Upper lobe of right lung (tissue), 1 donor: ENCODE results near the gene PRUNE2. TPM values are rescaled to one million over a fixed set of nuclear protein-coding genes. Genes with fewer than 3 reads are reported as not detected.
A peak's percentile ranks its signal among the peaks of the same experiment; 100 is the strongest.

Experiments used
- ATAC-seq: fragments of 200-7000 bp; cut with Tn5 transposase; one replicate; pipeline ENCODE4 v1.9.1; 2020; ENCODE audit warnings: mild to moderate bottlenecking, moderate library complexity
- DNase-seq: peaks from one replicate; pipeline ENCODE4 v3.0.0-alpha.2; 2020
- H3K27ac ChIP-seq: fragments of 200-600 bp; one replicate; pipeline ENCODE4 v1.8.0; 2022
- H3K27me3 ChIP-seq: fragments of 200-600 bp; one replicate; pipeline ENCODE4 v1.8.0; 2022; ENCODE audit warnings: mild to moderate bottlenecking
- H3K36me3 ChIP-seq: fragments of 200-600 bp; one replicate; pipeline ENCODE4 v1.8.0; 2022
- H3K4me1 ChIP-seq: fragments of 200-600 bp; one replicate; pipeline ENCODE4 v1.8.0; 2022
- H3K4me3 ChIP-seq: fragments of 200-600 bp; one replicate; pipeline ENCODE4 v1.8.0; 2022; ENCODE audit warnings: mild to moderate bottlenecking
- H3K9me3 ChIP-seq: fragments of 200-600 bp; one replicate; pipeline ENCODE4 v1.8.0; 2022
- intact Hi-C: fragments of 100-400 bp; cut with DNase I; formaldehyde crosslinking; loops from one replicate; pipeline ENCODE4 v1.11.0; 2022
- total RNA-seq: library from RNA; stranded (reverse); fragmentation: NEBNext Ultra II Directional; extraction: Animal tissue kit (Norgen Biotek cat#: 25700); gene quantifications from one replicate; pipeline ENCODE4 v1.2.1, GENCODE V29; 2021
- TF ChIP-seq, protein P1 (sequence below): fragments of 200-600 bp; IDR thresholded peaks from one replicate; pipeline ENCODE4 v1.8.0; 2022; ENCODE audit warnings: antibody characterized with exemption
- donor health status: DM: no; HTN: yes; CAD: no; lungs with severe emphysema.

PRUNE2 gene
- total RNA-seq, 1 donor from 2014 or later: 7.4 TPM

GRCh38 chr9:76820431-76820830 lies 85.5 kb downstream of the PRUNE2 start:
- Histone ChIP-seq H3K4me1 (no peaks in the 10 kb centered on the region), H3K27ac (no peak overlapping the region), H3K36me3 (no peaks in the 10 kb centered on the region), H3K9me3 (no peaks in the 10 kb centered on the region), H3K4me3 (no peak overlapping the region), H3K27me3 (no peaks in the 10 kb centered on the region)
- DNase-seq (no peak), ATAC-seq (no peak)
- intact Hi-C loops: no loop called here
- TF ChIP-seq, protein P1, sequence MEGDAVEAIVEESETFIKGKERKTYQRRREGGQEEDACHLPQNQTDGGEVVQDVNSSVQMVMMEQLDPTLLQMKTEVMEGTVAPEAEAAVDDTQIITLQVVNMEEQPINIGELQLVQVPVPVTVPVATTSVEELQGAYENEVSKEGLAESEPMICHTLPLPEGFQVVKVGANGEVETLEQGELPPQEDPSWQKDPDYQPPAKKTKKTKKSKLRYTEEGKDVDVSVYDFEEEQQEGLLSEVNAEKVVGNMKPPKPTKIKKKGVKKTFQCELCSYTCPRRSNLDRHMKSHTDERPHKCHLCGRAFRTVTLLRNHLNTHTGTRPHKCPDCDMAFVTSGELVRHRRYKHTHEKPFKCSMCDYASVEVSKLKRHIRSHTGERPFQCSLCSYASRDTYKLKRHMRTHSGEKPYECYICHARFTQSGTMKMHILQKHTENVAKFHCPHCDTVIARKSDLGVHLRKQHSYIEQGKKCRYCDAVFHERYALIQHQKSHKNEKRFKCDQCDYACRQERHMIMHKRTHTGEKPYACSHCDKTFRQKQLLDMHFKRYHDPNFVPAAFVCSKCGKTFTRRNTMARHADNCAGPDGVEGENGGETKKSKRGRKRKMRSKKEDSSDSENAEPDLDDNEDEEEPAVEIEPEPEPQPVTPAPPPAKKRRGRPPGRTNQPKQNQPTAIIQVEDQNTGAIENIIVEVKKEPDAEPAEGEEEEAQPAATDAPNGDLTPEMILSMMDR: no peak

DNA sequence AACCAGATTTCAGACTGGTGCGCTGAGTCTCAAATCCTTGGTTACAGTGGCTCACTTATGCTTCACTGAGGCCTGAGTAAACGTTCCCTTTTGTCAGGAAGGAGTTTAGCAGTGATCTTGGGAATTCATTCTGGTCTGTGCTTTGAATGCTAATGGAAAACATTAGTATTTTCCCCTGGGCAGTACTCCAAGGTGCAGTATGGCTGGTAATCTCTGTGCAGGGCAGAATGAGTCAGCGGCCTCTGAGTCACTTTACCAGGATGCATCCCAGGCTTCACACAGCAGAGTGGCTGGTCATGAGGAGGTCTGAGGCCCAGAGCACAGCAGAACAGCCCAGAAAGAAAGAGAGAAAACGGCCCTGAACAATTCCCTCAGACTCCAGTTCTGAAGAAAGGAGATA lies 87.6 kb downstream of the PRUNE2 start:
- no peaks in the 10 kb centered on the region for H3K36me3 ChIP-seq
- no peaks in the 10 kb centered on the region for H3K9me3 ChIP-seq
- TF ChIP-seq, protein P1: no peak
- H3K27me3 ChIP-seq: no peaks in the 10 kb centered on the region
- DNase-seq: no peak
- no peaks in the 10 kb centered on the region for H3K4me1 ChIP-seq
- intact Hi-C loops: no loop called here
- no peak overlapping the region for H3K4me3 ChIP-seq
- no peak overlapping the region for H3K27ac ChIP-seq
- peak; percentile 41 for ATAC-seq

DNA sequence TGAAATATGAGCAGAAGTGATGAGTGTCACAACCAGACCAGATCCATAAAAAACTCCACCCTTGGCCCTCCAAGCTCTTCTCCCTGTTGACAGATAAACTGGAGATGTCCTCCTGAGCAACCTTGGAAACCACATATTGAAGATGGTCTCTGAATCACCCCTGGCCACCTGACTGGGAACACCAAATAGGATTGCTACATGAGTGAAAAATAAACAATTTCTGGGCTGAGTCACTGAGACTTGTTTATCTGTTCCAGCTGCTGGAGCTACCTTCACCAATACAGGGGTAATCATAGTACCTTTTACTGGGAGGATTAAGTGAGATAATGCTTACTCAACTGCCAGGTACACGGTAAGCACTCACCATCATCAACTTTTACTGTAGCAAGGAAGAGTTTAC lies 88.4 kb downstream of the PRUNE2 start:
- ATAC-seq (no peak), DNase-seq (no peak)
- Histone ChIP-seq H3K4me3 (no peak overlapping the region), H3K27me3 (no peaks in the 10 kb centered on the region), H3K4me1 (no peaks in the 10 kb centered on the region), H3K9me3 (no peaks in the 10 kb centered on the region), H3K36me3 (no peaks in the 10 kb centered on the region), H3K27ac (no peak overlapping the region)
- intact Hi-C loops: no loop called here
- TF ChIP-seq, protein P1: no peak

GRCh38 chr9:76812591-76812990 lies 93.3 kb downstream of the PRUNE2 start:
- intact Hi-C loops: no loop called here
- ATAC-seq: no peak
- H3K27ac ChIP-seq: no peak overlapping the region
- H3K9me3 ChIP-seq: no peaks in the 10 kb centered on the region
- H3K36me3 ChIP-seq: no peaks in the 10 kb centered on the region
- no peak overlapping the region for H3K4me3 ChIP-seq
- DNase-seq: no peak
- no peaks in the 10 kb centered on the region for H3K4me1 ChIP-seq
- H3K27me3 ChIP-seq: peaks cover 1% of the 10 kb centered on the region
- TF ChIP-seq, protein P1: no peak

DNA sequence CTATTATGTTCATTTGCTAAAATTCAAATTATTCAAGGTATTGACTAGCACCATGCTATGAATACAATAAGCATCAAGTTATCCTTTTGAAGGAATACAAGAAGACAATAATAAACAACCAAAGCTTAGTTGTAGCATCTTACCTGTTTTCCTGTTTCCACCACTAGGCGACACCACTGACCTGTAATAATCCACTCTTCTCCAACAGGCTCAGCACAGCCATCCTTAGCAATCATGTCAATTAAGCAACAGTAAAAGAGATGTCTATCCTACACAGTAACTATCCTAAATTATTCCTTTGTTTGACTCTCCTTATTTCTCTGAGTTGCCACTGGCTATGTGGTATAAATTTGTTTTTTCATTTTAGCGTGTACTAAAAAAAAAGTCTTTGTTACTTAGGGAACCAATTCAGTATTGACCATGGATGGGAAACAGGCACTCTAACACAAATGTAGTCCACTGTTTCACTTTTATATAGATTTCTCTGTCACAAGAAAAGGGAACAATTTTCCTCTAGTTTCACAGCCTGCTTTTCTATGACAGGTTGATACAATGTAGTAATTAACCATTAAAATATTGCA lies 95.4 kb downstream of the PRUNE2 start:
- ATAC-seq: peak; percentile 68
- no peaks in the 10 kb centered on the region for H3K36me3 ChIP-seq
- H3K4me3 ChIP-seq: no peak overlapping the region
- peaks cover 5% of the 10 kb centered on the region for H3K27me3 ChIP-seq
- TF ChIP-seq, protein P1: peak; percentile 67
- no peaks in the 10 kb centered on the region for H3K9me3 ChIP-seq
- no peak for DNase-seq
- intact Hi-C loops: no loop called here
- H3K4me1 ChIP-seq: no peaks in the 10 kb centered on the region
- H3K27ac ChIP-seq: no peak overlapping the region

DNA sequence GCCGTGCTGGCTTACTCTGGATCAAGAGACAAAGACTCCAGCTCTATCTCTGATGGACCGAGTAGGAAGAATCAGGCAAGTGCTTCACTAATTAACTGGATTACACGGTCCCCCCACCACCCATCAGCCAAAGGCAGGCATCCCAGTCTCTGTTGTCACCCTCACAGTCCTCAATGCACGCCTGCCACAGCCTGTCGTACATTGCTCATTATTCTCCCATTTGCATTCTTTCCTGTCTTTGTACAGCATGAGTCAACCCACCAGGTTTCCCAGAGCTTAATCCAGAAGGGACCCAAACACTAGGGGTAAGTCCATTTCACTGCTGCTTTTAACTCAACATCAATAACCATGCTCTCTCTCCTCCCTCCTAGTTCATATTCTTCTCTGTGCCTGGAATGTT lies 97.3 kb downstream of the PRUNE2 start:
- no peaks in the 10 kb centered on the region for H3K36me3 ChIP-seq
- DNase-seq (no peak), ATAC-seq (no peak)
- H3K9me3 ChIP-seq: no peaks in the 10 kb centered on the region
- H3K4me3 ChIP-seq: no peak overlapping the region
- no peaks in the 10 kb centered on the region for H3K4me1 ChIP-seq
- H3K27ac ChIP-seq: no peak overlapping the region
- intact Hi-C loops: no loop called here
- H3K27me3 ChIP-seq: peaks cover 7% of the 10 kb centered on the region
- TF ChIP-seq, protein P1: no peak
